ENCODE results near the gene DUSP2.

DUSP2 gene

GRCh38 chr2:96131152-96131812, 14.0 kb downstream of the DUSP2 start:
- no peak for DNase-seq (ENCODE audit: low spot score)

- no peak for DNase-seq (ENCODE audit: low spot score)
Measured at GRCh38 chr2:96130483-96130882, 14.8 kb downstream of the DUSP2 start.

- no peak for DNase-seq (ENCODE audit: low spot score)
Measured at GRCh38 chr2:96129528-96130120, 15.6 kb downstream of the DUSP2 start.

- no peak for DNase-seq (ENCODE audit: low spot score)
Measured at GRCh38 chr2:96128456-96128855, 16.8 kb downstream of the DUSP2 start.

GRCh38 chr2:96124406-96125265, 20.6 kb downstream of the DUSP2 start:
- DNase-seq (ENCODE audit: low spot score): no peak

GRCh38 chr2:96123936-96124335, 21.3 kb downstream of the DUSP2 start:
- DNase-seq (ENCODE audit: low spot score): no peak

GRCh38 chr2:96123290-96123689, 21.9 kb downstream of the DUSP2 start:
- DNase-seq (ENCODE audit: low spot score): no peak

- DNase-seq (ENCODE audit: low spot score): no peak
Measured at GRCh38 chr2:96122391-96122790, 22.8 kb downstream of the DUSP2 start.

- no peak for DNase-seq (ENCODE audit: low spot score)
Measured at GRCh38 chr2:96121414-96121813, 23.8 kb downstream of the DUSP2 start.

- DNase-seq (ENCODE audit: low spot score): no peak
Measured at GRCh38 chr2:96120991-96121390, 24.2 kb downstream of the DUSP2 start.

GRCh38 chr2:96120091-96120720, 25.0 kb downstream of the DUSP2 start:
- no peak for DNase-seq (ENCODE audit: low spot score)

- DNase-seq (ENCODE audit: low spot score): no peak
Measured at GRCh38 chr2:96119389-96119751, 25.9 kb downstream of the DUSP2 start.

- no peak for DNase-seq (ENCODE audit: low spot score)
Measured at GRCh38 chr2:96118698-96119388, 26.4 kb downstream of the DUSP2 start.

- DNase-seq (ENCODE audit: low spot score): no peak
Measured at GRCh38 chr2:96117701-96118588, 27.3 kb downstream of the DUSP2 start.

GRCh38 chr2:96116879-96117533, 28.2 kb downstream of the DUSP2 start:
- no peak for DNase-seq (ENCODE audit: low spot score)

GRCh38 chr2:96116424-96116878, 28.8 kb downstream of the DUSP2 start, which contains the start of gene ADRA2B:
TSS of gene ADRA2B (minus strand) at chr2:96116571. CDS start at chr2:96116149, 422 bp downstream.
- DNase-seq (ENCODE audit: low spot score): no peak

GRCh38 chr2:96115631-96116423, 29.4 kb downstream of the DUSP2 start:
- DNase-seq (ENCODE audit: low spot score): no peak

- DNase-seq (ENCODE audit: low spot score): no peak
Measured at GRCh38 chr2:96114903-96115581, 30.2 kb downstream of the DUSP2 start.

- DNase-seq (ENCODE audit: low spot score): no peak
Measured at GRCh38 chr2:96114546-96114902, 30.7 kb downstream of the DUSP2 start.
